GM12878 (cell line): ENCODE results near the gene PERCC1. TPM values are rescaled to one million over a fixed set of nuclear protein-coding genes. Genes with fewer than 3 reads are reported as not detected.

ENCODE experiments used
- ATAC-seq: fragments of 200-7000 bp; cut with Tn5 transposase; 3 replicates; pipeline ENCODE4 v1.9.1; 2020; ENCODE audit warnings: mild to moderate bottlenecking, moderate library complexity
- BruUV-seq: library from RNA; stranded (reverse); fragments of 400-500 nt; replicated peaks from 2 replicates; lab custom pipeline; 2021; lab: Mats Ljungman, UMichigan
- CTCF ChIA-PET: fragments of 300-600 bp; sonication (Branson Sonifier 250); formaldehyde crosslinking; extraction: SDS; loops from one replicate; lab custom pipeline; 2021; ENCODE audit warnings: inconsistent platforms; lab: Yijun Ruan, JAX
- POLR2A ChIA-PET: fragments of 350-600 bp; formaldehyde crosslinking; extraction: SDS; loops from one replicate; lab custom pipeline; 2021; ENCODE audit warnings: inconsistent platforms; lab: Charles Lee
- RAD21 ChIA-PET: fragments of 300-600 bp; sonication (Branson Sonifier 250); formaldehyde crosslinking; loops from one replicate; lab custom pipeline; 2023; ENCODE audit warnings: antibody characterized with exemption; ENCODE audit not compliant: unreplicated experiment; lab: Charles Lee
- SMC1A ChIA-PET: fragments of 300-600 bp; sonication (Branson Sonifier 250); formaldehyde crosslinking; loops from one replicate; lab custom pipeline; 2023; ENCODE audit not compliant: unreplicated experiment, uncharacterized antibody; lab: Charles Lee
- DNase-seq: peaks from one replicate; pipeline ENCODE4 v3.0.0-alpha.2; 2011; ENCODE audit warnings: low read depth, low spot score
- FAIRE-seq: peaks from 3 replicates; lab custom pipeline; 2011; peaks lifted over from hg19 to GRCh38; lab: Jason Lieb, UNC
- H2AFZ ChIP-seq: 2 replicates; pipeline ENCODE4 v1.6.0; 2011; ENCODE audit warnings: low read depth, low read length, control low read depth; ENCODE audit not compliant: control insufficient read depth
- H3K27ac ChIP-seq: 2 replicates; pipeline ENCODE4 v1.5.1; 2011; ENCODE audit warnings: control low read depth; ENCODE audit not compliant: control insufficient read depth, insufficient read depth
- H3K27me3 ChIP-seq, 2 experiments: replicated peaks in 1 of 2; 2 replicates each; pipeline versions ENCODE4 v1.6.0 to v1.6.1; 2011; ENCODE audit warnings: low read length in 1 of 2; ENCODE audit not compliant: control insufficient read depth in 2 of 2, insufficient read depth in 2 of 2
- H3K36me3 ChIP-seq, 2 experiments: 2 replicates each; pipeline ENCODE4 v1.5.1; 2011; ENCODE audit warnings: low read length in 1 of 2; ENCODE audit not compliant: control insufficient read depth in 2 of 2, insufficient read depth in 2 of 2
- H3K4me1 ChIP-seq: 2 replicates; pipeline ENCODE4 v1.6.1; 2011; ENCODE audit warnings: mild to moderate bottlenecking, low read length, moderate library complexity, mixed read lengths; ENCODE audit not compliant: control insufficient read depth, insufficient read depth
- H3K4me2 ChIP-seq: 2 replicates; pipeline ENCODE4 v1.6.0; 2011; ENCODE audit warnings: control low read depth; ENCODE audit not compliant: control insufficient read depth, insufficient read depth
- H3K4me3 ChIP-seq: fragments of 200-600 bp; sonication (generic); 2 replicates; pipeline ENCODE4 v1.5.1; 2016
- H3K79me2 ChIP-seq: 2 replicates; pipeline ENCODE4 v1.6.0; 2011; ENCODE audit warnings: low read length; ENCODE audit not compliant: control insufficient read depth, insufficient read depth
- H3K9ac ChIP-seq: 2 replicates; pipeline ENCODE4 v1.8.0; 2011; ENCODE audit warnings: low read length, control low read depth, mixed read lengths; ENCODE audit not compliant: control insufficient read depth, insufficient read depth
- H3K9me3 ChIP-seq: replicated peaks from 3 replicates; pipeline ENCODE4 v1.5.1; 2011; ENCODE audit warnings: mild to moderate bottlenecking, low read length; ENCODE audit not compliant: control insufficient read depth, insufficient read depth
- H4K20me1 ChIP-seq: 2 replicates; pipeline ENCODE4 v1.6.0; 2011; ENCODE audit not compliant: control insufficient read depth, insufficient read depth
- BCLAF1 ChIP-seq: fragments of 450-650 bp; IDR thresholded peaks from 2 replicates; pipeline ENCODE4 v1.6.1; 2017; ENCODE audit warnings: antibody characterized with exemption, mild to moderate bottlenecking, moderate library complexity
- BRCA1 ChIP-seq: IDR thresholded peaks from 2 replicates; pipeline ENCODE4 v1.6.1; 2011; ENCODE audit warnings: low read depth, low read length, improper control_type of control experiment
- CHD1 ChIP-seq: IDR thresholded peaks from 2 replicates; pipeline ENCODE4 v1.6.1; 2012; ENCODE audit warnings: low read depth, low read length, improper control_type of control experiment
- CREB1 ChIP-seq: IDR thresholded peaks from 2 replicates; pipeline ENCODE4 v1.6.1; 2012; ENCODE audit warnings: low read depth, mild to moderate bottlenecking, inconsistent platforms
- ETV6 ChIP-seq, 2 experiments: fragments of 450-650 bp in 1 of 2; IDR thresholded peaks in 1 of 2; conservative IDR thresholded peaks in 1 of 2; 2 replicates each; pipeline ENCODE4 v1.6.1; 2014; ENCODE audit warnings: antibody characterized with exemption in 1 of 2, borderline replicate concordance in 1 of 2, low read depth in 1 of 2, mild to moderate bottlenecking in 1 of 2, moderate library complexity in 1 of 2
- EZH2 ChIP-seq: IDR thresholded peaks from 2 replicates; pipeline ENCODE4 v1.6.1; 2012; ENCODE audit warnings: low read depth, mild to moderate bottlenecking, control low read depth, inconsistent platforms, low read length, borderline replicate concordance; ENCODE audit not compliant: control insufficient read depth
- IRF4 ChIP-seq: IDR thresholded peaks from 2 replicates; pipeline ENCODE4 v1.6.1; 2011; ENCODE audit warnings: low read depth, low read length
- MAX ChIP-seq: IDR thresholded peaks from 2 replicates; pipeline ENCODE4 v1.6.1; 2012; ENCODE audit warnings: low read depth, low read length, improper control_type of control experiment
- MYB ChIP-seq: fragments of 150-350 bp; IDR thresholded peaks from 2 replicates; pipeline ENCODE4 v1.6.1; 2014; ENCODE audit warnings: mild to moderate bottlenecking, low read depth, low read length, borderline replicate concordance
- NFIC ChIP-seq: IDR thresholded peaks from 2 replicates; pipeline ENCODE4 v1.6.1; 2012; ENCODE audit warnings: low read depth, mild to moderate bottlenecking, inconsistent platforms, low read length, moderate library complexity
- SP1 ChIP-seq: IDR thresholded peaks from one replicate; pipeline ENCODE4 v1.6.1; 2011; ENCODE audit warnings: low read depth, low read length
- STAT3 ChIP-seq: IDR thresholded peaks from 2 replicates; pipeline ENCODE4 v1.6.1; 2011; ENCODE audit warnings: low read depth, low read length, improper control_type of control experiment
- SUPT20H ChIP-seq: IDR thresholded peaks from 2 replicates; pipeline ENCODE4 v1.6.1; 2011; ENCODE audit warnings: low read depth, mild to moderate bottlenecking, low read length, moderate library complexity, borderline replicate concordance; ENCODE audit not compliant: control insufficient read depth
- ZBTB33 ChIP-seq: fragments of 450-650 bp; IDR thresholded peaks from 2 replicates; pipeline ENCODE4 v1.6.1; 2017; ENCODE audit warnings: mild to moderate bottlenecking
- WGBS: methylation state at CpG from one replicate; pipeline ENCODE4 v1.1.6; 2016; ENCODE audit warnings: low lambda C conversion rate; ENCODE audit not compliant: insufficient replicate concordance, insufficient coverage; ENCODE audit errors: missing lambda C conversion rate; 5-methylcytosine and 5-hydroxymethylcytosine counted together
- in situ Hi-C: fragments of 300-500 bp; cut with MboI; formaldehyde crosslinking; loops from 9 replicates; pipeline ENCODE4 v1.14.3; 2018; ENCODE audit warnings: mixed read lengths
- intact Hi-C: fragments of 100-400 bp; cut with micrococcal nuclease; formaldehyde crosslinking; loops from one replicate; pipeline ENCODE4 v1.14.2; 2022; ENCODE audit not compliant: unreplicated experiment
- polyA plus RNA-seq, 11 experiments: library from polyadenylated mRNA; depleted of rRNA in 4 of 11; unstranded in 6 of 11; stranded (reverse) in 5 of 11; fragments of >200 nt; fragmentation: Nextera tagmentation in 4 of 11; fragmentation: Illumina TruSeq in 1 of 11; extraction: Ambion mirVana in 4 of 11; extraction: Trizol in 1 of 11; gene quantifications; 1 replicate in 1 of 11; 2 replicates in 10 of 11; pipeline versions ENCODE4 v1.2.1 to v1.2.3, GENCODE V29; 2011 to 2016; ENCODE audit warnings: inconsistent platforms in 2 of 11, missing spikeins in 2 of 11, low read depth in 1 of 11
- total RNA-seq, 4 experiments: library from RNA; depleted of rRNA in 3 of 4; stranded (reverse); fragments of >200 nt in 3 of 4; fragmentation: Illumina TruSeq in 1 of 4; extraction: Trizol in 1 of 4; gene quantifications; 2 replicates each; pipeline versions ENCODE4 v1.2.1 to v1.2.3, GENCODE V29; 2013 to 2021
- TF ChIP-seq, protein P1 (sequence below): fragments of 450-650 bp; IDR thresholded peaks from 2 replicates; pipeline ENCODE4 v1.6.1; 2017; ENCODE audit warnings: borderline replicate concordance
- TF ChIP-seq, protein P2 (sequence below): IDR thresholded peaks from 2 replicates; pipeline ENCODE4 v1.6.1; 2012; ENCODE audit warnings: low read length, inconsistent platforms

The PERCC1 gene
- total and polyA plus RNA-seq, 10 of the 15 experiments (the other 5 are each of a cell fraction or from before 2014, with no cell fraction given): not detected

DNA sequence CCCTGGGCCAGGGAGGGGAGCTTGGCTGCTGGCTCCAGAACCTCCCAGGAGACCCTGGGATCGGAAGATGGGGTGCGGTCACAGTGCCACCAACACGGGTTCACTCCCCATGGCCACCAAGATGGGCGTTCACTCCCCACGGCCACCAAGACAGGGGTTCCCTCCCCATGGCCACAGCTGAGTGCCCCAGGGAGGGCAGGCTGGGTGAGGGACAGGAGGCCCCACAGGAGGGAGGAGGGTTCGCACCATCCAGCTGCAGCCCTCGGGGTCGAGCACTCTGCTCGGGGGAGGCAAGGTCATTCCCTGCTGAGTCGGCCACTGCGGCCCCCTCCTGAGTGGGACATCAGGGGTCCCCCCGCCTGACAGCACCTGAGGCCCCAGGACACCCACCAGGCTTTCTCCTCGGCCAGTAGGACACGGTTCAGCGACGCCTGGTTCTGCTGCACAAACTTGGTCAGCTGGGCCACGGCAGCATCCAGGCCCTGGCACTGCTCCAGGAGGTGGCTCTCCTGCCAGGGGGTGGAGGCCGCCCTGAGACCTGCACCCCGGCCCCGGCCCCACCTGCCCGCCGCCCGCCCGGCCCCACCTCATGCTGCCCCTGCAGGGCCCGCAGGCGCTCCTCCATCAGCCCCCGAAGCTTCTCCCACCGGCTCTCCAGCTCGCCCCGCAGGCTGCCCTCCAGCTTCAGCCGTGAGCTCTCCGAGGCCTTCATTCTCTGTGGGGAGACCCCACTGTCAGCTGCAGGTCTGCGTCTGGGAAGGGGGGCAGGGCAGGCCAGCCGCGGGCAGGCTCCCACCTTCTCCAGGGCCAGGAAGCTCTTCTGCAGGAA is 7.6 kb downstream of the PERCC1 start:
- no peak for ATAC-seq
- H4K20me1 ChIP-seq: no peaks in the 10 kb centered on the region
- ChIA-PET POLR2A (no interaction called here), RAD21 (no interaction called here), SMC1A (no interaction called here), CTCF (no interaction called here)
- WGBS: 63% methylated on average over 19 of the region's 35 CpGs
- intact Hi-C loops (no loop called here), in situ Hi-C loops (no loop called here)
- H3K9ac ChIP-seq: no peak overlapping the region
- H3K4me2 ChIP-seq: no peak overlapping the region
- H3K27me3 ChIP-seq: peaks cover 0 to under 1% of the 10 kb centered on the region in 2 experiments; a peak in 3 of 4 replicates
- no peak overlapping the region for H3K4me3 ChIP-seq
- no peaks in the 10 kb centered on the region for H3K36me3 ChIP-seq
- no peaks in the 10 kb centered on the region for H3K9me3 ChIP-seq
- H2AFZ ChIP-seq: no peak overlapping the region
- H3K4me1 ChIP-seq: no peaks in the 10 kb centered on the region
- no peak overlapping the region for H3K27ac ChIP-seq
- H3K79me2 ChIP-seq: no peaks in the 10 kb centered on the region
- DNase-seq: no peak
- no TSS peak for BruUV-seq
- no peak for FAIRE-seq
- TF ChIP-seq SP1 (no peak), NFIC (no peak), BRCA1 (no peak), STAT3 (no peak), CHD1 (no peak), IRF4 (no peak), ZBTB33 (no peak), MAX (no peak), SUPT20H (no peak), BCLAF1 (no peak), CREB1 (no peak), MYB (no peak), EZH2 (no peak), ETV6 (conservative IDR thresholded peaks at IDR 0.05 in 1 of 2, IDR thresholded peaks at IDR 0.05 in 1 of 2; ENCODE audit: borderline replicate concordance in 1 of 2, low read depth in 1 of 2) (no peak)
- TF ChIP-seq, protein P1, sequence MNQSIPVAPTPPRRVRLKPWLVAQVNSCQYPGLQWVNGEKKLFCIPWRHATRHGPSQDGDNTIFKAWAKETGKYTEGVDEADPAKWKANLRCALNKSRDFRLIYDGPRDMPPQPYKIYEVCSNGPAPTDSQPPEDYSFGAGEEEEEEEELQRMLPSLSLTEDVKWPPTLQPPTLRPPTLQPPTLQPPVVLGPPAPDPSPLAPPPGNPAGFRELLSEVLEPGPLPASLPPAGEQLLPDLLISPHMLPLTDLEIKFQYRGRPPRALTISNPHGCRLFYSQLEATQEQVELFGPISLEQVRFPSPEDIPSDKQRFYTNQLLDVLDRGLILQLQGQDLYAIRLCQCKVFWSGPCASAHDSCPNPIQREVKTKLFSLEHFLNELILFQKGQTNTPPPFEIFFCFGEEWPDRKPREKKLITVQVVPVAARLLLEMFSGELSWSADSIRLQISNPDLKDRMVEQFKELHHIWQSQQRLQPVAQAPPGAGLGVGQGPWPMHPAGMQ: no peak
- TF ChIP-seq, protein P2, sequence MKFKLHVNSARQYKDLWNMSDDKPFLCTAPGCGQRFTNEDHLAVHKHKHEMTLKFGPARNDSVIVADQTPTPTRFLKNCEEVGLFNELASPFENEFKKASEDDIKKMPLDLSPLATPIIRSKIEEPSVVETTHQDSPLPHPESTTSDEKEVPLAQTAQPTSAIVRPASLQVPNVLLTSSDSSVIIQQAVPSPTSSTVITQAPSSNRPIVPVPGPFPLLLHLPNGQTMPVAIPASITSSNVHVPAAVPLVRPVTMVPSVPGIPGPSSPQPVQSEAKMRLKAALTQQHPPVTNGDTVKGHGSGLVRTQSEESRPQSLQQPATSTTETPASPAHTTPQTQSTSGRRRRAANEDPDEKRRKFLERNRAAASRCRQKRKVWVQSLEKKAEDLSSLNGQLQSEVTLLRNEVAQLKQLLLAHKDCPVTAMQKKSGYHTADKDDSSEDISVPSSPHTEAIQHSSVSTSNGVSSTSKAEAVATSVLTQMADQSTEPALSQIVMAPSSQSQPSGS: no peak
